HG03108 (cell line): ENCODE measurements around the gene KMT2B.

Experiments used
- ATAC-seq: cut with Tn5 transposase; IDR thresholded peaks from one replicate; pipeline ENCODE4 v1.9.1; 2021; ENCODE audit warnings: moderate library complexity; ENCODE audit not compliant: unreplicated experiment

KMT2B gene

DNA sequence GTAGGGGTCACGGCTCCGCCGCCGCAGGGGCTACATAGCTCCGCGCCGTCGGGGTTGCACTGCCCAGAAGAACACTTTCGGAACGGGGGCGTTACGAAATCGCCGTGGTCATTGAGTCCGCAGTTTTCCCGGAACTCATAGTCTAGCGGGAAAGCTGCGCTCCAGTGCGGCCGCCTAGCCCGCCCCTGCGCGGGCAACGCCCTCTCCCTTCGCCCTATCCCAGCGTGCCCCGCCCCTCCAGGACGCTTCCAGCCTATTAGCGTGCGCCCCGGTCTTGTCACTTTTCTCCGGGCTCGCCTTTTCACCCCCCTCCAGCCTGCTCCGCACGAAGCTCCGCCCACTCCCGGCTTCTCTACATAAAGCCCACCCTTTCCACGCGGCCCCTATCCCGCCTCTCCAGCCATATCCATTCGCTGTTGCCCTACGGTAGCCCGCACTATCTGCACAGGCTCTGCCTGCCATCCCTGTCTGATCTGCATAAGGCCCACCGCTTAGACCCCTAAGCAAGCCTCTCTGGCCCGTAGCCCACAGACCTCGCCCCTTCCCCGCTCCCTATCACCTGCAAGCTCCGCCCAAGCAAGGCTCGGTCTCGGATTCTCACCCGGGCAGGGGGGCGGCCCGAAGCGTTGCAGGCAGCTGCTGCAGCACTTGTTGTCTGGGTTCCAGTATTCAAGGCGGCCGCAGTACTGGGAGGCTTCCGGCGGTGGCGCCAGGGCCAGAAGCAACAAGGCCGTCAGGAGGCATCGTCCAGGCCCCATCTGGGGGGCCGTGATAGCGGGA lies 22.8 kb downstream of the KMT2B start:
- ATAC-seq: peak; percentile 49

DNA sequence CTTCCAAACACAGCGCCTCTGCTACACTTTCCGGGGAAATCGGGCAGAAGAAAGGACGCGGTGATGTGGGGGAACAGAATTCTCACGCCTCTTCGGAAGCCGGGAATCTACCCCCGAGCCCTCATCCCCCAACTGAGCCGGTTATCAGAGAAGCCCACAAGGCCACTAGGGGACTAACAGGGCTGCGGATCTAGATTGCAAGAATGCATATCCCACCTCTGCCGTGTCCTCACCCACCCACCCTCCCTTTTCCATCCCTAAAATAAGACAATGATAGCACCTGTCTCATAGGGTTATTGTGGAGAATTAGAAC lies 23.4 kb downstream of the KMT2B start:
- no peak for ATAC-seq

DNA sequence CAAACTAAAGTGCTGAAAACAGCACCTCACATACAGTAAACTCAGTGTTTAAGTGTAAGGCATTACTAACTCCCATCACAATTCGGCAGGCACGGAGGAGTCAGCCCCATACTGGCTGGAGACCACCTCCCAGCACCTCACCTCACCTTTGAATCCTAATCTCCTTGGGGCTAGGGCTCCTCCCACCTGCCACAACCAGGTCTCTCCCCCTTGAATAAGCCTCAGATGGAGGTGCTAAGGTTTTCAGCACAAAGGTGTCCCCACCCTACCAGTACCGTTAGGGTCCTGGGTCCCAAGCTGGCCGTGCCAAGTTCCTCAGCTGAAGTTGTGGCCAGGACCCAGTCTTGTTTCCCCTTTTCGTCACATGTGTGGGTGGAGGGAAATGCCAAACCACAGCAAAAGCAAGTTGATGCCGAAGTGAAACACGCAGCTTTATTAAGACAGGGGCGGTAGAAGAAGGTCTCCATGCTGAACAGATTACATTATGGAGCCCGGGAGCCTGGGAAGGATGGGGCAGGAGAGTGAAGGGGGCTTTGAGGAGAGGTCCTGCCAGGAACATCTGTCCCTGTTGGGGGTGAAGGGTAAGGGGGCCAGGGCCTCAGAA lies 24.4 kb downstream of the KMT2B start, which contains the start of gene IGFLR1:
Gene IGFLR1 (minus strand): TSS at position 332 of the 604 bp plus-strand sequence. CDS start 1,272 bp downstream, outside the sequence.
- no peak for ATAC-seq

DNA sequence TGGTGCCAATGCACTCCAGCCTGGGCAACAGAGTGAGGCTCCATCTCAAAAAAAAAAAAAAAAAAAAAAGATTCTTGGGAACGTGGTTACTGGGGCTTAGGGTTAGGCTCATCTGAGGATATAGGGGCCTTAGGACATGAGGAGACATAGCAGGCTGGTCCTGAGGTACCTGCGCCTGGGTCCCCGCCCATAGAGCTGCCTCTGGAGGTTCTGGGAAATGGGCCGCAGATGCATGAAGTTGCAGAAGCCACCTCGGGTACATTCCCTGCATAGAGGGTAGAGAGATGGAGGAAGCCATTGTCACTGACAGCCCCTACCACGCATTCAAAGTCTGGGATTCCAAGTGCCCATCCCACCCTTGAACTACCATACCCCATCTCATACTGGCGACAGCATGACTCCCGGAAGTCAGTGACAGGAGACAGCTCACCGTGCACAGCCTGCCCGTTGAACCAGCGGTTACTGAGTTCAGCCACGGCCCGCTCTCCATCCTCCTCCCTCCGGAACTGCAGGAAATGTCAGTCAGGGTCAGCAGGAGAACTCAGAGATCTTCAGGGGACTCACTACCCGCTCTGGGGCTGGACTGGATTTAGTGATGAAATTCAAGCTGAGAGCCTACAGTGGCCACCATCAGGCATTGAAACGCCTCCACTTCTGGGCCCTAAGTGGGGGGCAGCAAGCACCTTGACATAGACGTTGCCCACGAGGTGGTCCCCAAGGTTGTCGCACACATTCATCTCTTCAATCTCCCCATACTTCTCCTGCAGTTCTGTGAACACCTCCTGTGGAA lies 26.0 kb downstream of the KMT2B start:
- ATAC-seq: no peak

DNA sequence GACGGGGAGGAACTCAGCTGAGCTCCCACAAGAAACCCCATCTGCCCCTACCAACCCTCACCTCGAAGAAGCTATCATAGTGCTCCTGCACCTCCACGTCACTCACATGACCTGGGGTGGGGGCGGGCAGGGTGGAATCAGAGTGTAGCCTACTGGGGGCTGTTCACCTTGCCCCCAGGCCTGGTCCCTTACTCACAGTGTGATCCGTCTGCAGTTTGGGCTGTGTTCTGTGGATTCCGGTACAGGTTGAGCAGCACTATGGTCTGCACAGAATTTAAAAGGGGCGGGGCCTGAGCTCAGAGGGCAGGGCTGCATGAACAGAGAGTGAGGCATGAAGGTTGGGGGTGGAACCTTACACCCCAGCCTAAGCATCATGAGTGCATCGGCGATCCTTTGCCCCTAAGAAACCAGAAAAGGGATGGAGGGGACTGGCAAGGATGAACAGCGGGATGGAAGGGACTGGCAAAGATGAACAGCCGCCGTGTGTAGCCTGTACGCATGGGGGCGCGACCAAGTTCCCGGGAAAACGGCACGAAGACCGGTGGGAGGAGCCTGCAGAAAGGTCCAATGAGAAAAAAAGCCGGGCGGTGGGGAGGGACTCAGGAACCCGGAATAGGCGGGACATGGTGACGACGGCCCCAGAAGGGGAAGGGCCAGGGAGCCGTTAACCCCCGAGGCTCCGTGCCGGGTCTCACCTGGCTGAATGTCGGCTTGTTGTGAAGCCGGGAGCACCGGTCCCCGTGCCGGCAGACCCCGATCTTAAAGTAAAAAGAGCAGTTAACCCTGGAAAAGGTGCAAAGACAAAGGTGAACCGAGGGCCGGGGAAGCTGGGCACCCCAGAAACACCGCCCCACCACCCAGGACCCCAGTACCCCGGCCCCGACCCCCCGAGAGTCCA lies 26.9 kb downstream of the KMT2B start:
- ATAC-seq: no peak

DNA sequence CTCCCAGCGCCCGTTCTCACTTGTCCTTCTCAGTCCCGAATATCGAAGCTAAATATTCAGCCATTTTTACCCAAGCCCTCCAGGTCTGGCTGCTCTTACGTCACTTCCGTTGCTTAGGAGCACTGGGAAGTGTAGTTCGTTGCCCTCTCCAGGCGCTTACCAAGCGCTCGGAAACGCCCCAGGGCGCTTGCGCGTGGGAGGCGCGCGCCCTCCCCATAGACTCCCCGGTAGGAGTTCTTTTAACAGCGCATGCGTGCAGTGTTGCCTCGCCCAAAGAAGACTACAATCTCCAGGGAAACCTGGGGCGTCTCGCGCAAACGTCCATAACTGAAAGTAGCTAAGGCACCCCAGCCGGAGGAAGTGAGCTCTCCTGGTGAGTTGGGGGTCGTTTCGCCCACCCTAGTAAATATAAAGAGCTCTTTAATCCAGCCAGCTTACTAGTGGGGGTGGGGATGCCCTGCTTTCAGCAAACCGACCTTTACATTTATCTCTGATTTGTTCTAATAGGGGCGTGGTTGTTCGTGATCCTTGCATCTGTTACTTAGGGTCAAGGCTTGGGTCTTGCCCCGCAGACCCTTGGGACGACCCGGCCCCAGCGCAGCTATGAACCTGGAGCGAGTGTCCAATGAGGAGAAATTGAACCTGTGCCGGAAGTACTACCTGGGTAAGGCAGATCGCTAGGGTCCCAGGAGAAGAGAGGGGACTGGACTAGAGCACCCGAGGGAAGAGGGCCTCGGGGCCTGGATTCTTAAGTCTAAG lies 27.7 kb downstream of the KMT2B start, which contains the start of the genes PSENEN and U2AF1L4:
Gene PSENEN (plus strand): TSS at position 324 of the 759 bp plus-strand sequence. CDS start 280 bp downstream, at position 604.
Gene U2AF1L4 (minus strand): TSS at position 91 of the 759 bp plus-strand sequence. CDS start 27 bp downstream, at position 64.
- ATAC-seq: peak; percentile 41

DNA sequence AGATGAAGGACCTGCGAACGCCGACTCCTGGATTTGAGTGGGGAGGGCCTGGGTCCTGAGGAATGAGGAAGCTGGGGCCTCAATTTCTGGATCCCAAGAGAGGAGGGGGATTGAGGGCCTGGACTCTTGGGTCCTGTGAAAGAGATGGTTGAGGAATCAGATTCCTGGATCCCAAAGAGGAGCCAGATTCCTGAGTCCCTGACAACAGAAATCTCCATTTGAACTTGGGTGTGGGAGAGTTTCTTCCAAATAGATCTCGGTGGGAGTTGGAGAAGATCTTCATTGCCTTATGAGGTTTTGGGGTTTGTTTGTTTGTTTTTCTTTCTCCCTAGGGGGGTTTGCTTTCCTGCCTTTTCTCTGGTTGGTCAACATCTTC lies 28.3 kb downstream of the KMT2B start:
- no peak for ATAC-seq

DNA sequence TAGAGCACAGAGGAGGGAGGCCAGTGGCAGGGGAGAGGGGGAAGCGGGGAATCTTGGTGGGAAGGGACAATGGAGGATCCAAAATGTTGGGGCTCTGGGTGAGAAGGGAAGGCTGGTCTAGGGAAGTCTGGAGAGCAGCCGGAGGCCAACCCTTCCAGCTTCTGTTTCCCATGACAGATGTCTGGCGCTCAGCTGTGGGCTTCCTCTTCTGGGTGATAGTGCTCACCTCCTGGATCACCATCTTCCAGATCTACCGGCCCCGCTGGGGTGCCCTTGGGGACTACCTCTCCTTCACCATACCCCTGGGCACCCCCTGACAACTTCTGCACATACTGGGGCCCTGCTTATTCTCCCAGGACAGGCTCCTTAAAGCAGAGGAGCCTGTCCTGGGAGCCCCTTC lies 28.7 kb downstream of the KMT2B start:
- ATAC-seq: no peak

DNA sequence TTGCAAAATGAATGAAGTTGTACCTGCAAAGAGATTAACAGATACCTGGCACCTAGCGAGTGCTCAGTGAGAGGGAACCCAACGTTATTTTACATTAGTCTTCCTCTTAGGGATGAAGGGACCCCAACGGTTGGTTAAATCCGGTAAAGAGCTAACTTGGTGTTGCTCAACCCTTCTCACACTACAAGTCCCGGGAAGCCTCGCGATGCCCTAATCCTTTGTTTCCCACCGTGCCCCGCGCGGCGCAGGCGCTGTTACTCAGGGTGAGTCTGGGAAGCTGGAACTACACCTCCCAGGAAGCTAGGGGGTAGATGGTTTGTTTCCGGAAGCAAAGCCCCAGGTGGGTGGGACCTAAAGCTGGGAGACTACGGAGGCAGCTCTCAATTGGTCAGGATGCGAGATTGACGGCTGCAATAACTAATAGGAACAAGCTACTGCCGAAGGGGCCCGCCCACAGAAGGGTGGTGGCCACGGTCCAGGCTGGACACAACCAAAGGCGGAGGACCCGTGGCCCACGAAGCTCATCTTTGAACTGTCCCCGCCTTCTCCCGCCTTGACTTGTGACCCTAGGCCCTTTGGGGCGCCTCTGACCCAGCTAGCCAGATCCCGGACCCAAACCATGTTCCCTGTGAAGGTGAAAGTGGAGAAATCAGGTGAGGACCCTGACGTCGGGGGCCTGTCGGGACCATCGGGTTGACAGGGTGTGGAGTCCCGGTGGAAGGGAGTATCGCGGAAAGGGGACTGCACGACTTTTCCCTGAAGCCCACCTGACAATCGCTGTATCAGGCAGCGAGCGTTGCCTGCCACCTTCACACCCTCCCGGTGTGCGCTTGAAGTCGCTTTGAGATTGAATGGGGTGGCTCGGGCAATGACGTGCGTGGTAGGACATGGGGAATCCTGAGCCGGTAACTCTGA lies 30.6 kb downstream of the KMT2B start, which contains the start of gene LIN37:
Gene LIN37 (plus strand): TSS at position 471 of the 915 bp plus-strand sequence. CDS start 149 bp downstream, at position 620.
- peak; percentile 74 for ATAC-seq

DNA sequence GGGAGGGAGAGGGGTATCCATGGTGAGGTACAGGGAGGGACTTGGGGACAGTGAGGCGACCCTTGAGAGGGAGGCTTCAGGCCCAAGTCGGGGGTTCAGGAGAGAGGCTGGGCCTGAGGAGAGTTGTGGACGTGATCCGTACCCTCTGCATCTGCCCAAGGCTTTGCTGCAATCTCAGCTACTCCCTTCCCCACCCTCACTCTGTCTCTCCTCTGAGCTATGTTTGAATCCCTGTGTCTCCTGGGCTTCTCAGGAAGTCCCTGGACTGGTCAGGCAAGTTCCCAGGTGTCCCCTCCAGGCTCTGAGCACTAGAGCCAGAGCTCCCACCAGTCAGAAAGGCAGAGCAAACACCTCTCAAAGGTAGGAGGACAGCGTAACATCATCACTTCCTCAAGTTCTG lies 32.4 kb downstream of the KMT2B start:
- ATAC-seq: no peak

DNA sequence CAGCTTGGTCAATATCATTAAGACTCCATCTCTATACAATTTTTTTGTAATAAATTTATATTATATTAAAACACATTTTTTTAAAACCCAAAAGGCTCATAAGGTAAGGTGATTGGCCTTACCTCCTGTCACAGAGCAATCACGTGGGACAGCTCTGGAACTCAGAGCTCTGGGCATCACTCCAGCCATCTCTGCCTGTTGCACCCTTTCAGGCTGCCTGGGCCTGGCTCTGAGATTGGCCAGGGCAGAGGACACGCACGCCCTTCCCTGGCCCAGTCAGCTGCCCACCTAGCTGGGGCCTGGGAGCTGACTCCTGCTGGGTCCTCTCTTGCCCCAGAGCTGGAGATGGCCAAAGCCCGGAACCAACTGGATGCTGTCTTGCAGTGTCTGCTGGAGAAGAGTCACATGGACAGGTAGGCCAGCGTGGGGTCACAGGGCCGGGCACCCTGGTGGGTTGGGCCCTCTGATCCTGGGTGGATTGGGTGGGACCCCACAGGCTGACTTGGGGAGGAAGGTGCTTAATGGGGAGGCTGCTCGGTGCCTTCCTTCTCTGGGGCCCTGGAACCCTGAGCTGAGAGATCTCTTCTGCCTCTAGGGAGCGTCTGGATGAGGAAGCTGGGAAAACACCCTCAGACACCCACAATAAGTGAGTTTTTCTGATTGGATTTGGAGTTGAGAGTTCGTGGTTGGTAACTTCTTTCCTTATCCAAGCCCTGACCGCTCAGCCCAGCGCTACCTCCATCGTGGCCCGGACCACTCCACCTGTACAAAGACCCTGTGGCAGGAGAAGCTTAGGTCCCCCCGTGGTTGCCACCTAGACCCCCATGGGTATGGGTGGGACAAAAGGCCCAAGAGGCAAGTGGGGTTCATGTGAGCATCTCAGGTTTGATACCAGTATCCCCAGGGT lies 34.3 kb downstream of the KMT2B start:
- no peak for ATAC-seq

DNA sequence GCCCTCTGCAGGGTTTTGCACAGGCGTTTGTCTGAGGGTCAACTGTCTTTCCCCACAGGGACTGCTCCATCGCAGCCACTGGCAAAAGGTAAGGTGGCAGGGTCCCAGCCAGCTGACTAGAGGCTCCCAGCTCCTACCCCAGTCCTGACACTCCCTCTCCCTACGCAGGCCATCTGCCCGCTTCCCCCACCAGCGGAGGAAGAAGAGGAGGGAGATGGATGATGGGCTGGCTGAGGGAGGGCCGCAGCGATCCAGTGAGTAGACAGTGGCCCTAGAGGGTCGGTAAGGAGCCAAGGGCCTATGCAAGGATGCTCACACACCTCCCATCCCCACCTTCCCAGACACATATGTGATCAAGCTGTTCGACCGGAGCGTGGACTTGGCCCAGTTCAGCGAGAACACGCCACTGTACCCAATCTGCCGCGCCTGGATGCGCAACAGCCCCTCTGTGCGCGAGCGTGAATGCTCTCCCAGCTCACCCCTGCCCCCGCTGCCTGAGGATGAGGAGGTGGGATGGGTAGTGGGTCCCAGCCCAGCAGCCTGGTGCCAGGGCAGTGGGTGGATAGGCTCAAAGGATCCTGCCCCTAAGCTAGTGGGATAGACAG lies 35.0 kb downstream of the KMT2B start:
- no peak for ATAC-seq

DNA sequence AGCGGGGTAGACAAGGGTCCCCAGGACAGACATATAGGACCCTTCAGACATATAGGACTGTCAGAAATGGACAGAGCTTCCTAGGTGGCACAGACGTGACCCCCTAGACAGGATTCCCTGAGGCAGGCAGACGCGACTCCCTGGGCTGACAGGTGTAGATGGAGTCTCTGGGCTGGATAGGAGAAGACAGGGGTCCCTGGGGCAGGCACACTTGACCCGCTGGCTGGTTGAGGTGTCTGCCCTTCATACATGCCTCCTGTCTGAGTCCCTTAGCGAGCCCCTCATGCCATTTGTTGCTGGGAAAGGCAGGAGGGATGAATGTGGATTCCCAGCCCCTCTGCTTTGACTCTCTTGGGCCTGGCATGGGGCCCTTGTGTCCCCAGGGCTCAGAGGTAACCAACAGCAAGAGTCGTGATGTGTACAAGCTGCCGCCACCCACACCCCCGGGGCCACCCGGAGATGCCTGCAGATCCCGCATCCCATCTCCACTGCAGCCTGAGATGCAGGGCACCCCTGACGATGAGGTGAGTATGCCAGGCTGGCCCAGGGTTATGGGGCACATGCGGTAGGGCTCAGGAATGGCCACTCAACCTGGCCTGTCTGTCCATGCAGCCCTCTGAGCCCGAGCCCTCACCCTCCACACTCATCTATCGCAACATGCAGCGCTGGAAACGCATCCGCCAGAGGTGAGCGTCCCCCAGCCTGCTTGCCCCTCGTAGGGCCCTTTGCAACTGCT lies 36.0 kb downstream of the KMT2B start:
- no peak for ATAC-seq

DNA sequence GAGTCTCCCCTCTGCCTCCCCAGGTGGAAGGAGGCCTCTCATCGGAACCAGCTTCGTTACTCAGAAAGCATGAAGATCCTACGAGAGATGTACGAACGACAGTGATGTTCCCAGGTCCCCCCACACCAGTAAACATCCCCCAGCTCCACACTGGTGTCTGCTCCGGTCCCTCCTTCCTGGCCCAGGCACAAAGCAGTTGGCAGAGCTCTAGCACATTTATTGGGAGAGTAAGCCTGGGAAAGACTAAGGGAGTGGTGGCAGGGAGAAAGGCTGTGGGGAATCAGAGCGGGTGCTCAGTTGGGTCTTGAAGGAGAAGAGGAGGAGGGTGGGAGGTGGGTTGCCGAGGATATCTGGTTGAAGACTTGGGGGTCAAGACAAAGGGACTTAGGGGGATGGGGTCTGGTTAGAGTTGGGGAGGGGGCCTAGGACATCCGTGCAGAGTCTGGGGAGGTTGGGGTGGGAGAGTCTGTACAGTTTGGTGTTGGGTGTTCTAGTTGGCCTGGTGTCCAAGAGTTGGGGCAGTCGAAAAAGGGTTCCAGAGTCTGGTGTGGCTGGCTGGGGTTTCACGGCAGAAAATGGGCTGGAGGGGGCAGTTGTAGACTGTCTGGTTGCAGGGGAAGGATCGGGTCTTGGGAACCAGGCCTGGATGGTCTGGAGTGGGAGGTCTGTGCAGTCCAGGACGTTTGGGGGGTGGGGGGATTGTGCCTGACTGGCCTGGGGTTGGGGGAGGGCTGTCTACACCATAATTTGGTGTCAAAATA lies 36.7 kb downstream of the KMT2B start:
- ATAC-seq: no peak

DNA sequence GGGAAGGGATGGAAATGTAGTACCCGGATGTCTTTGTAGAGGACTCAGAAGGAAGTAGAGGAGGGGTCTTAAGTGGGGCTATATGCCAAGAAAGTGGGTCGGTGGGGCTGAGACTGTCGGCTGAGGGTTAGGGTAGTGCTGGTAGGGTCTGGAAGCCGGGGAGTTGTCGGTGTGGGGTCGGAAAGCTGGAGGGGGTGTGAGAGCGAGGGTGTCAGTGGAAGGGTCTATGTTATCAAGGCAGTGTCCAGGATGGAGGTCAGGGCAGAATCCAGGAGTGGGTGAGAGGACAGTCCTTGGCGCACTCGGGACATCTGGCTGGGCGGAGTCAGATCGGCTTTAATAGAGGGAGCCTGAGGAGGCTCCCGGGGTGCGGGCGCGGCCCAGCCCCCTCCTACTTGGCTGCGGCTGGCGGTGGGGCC lies 37.3 kb downstream of the KMT2B start:
- ATAC-seq: no peak
